ENCODE results near the gene FOXP1. TPM values are rescaled to one million over a fixed set of nuclear protein-coding genes. Genes with fewer than 3 reads are reported as not detected.
A peak's percentile ranks its signal among the peaks of the same experiment; 100 is the strongest.

FOXP1 gene
- polyA plus RNA-seq, 4 donors = 4.9 to 66.5 (median 15.3) TPM

DNA sequence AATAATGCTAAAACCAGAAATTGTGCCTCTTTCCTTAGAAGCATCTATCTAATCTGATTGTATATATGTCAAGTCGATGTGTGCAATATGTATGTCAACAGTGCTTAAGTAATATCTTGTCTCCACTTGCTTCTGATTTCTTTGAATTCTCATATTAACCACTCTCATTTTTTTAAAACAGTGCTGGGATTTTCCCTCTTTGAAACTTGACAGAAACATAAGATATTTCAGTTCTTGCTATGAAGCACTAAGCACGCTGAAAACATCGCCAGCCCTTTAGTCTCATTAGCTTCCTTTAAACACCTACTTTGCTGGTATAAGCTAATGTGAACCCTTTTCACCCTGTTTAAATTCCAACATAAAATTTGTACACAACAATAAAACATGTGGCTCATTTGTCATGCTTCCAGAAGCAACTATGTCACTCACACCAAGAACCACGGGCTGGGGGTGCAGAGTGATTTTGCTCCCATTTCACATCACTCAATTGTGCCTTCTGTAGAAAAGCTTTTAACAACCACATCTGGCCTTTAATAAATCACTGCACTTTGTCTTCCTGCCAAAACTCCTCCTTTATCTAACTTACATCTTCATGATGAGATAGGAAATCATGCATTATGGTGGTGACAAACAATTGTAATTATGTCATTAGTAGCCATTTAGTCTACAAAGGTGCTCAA, 185.2 kb downstream of the FOXP1 start:
- H3K27ac ChIP-seq (ENCODE audit: low read depth in 1 of 3, low read length in 2 of 3) = no peak overlapping the region
- H3K27me3 ChIP-seq (ENCODE audit: control insufficient read depth in 3 of 3, insufficient read depth in 3 of 3, low read length in 3 of 3) = no peaks in the 10 kb centered on the region
- FAIRE-seq = no peak
- H3K4me1 ChIP-seq (ENCODE audit: control insufficient read depth in 3 of 3, insufficient read depth in 2 of 3, low read depth in 1 of 3, low read length in 2 of 3) = peaks cover 2 to 35% (median 12%) of the 10 kb centered on the region in 3 donors
- no peak for DNase-seq
- 29 to 42% (median 31%) methylated on average over 4 of the region's 4 CpGs for WGBS, 3 donors
- H3K9me3 ChIP-seq (ENCODE audit: control insufficient read depth in 2 of 2, insufficient read depth in 1 of 2, low read depth in 1 of 2, low read length in 1 of 2) = no peaks in the 10 kb centered on the region
- H3K36me3 ChIP-seq (ENCODE audit: control insufficient read depth in 3 of 3, insufficient read depth in 2 of 3, low read depth in 1 of 3, low read length in 3 of 3) = peaks cover 0 to under 1% (median 0%) of the 10 kb centered on the region in 3 donors
- H3K4me3 ChIP-seq (ENCODE audit: low read depth in 1 of 3, low read length in 3 of 3) = no peak overlapping the region

DNA sequence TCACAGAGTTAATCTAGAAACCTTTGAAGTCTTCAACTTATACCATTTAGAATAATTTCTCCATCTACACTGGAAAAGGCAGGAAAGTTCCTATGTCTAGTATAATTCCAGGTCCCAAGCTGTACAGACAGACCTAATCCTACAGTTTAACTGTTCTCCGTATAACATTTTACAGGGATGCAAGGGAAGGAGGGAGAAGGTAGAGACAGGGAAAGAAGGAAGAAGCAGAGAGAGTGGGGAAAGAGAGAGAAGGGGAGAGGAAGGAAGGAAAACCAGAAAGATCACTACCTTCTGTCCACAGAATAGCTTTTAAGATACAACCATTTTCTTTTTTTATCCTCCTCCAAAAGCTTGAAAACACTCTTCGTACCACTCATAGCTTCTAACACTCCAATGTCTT, 185.8 kb downstream of the FOXP1 start:
- Histone ChIP-seq H3K9me3 (ENCODE audit: control insufficient read depth in 2 of 2, insufficient read depth in 1 of 2, low read depth in 1 of 2, low read length in 1 of 2) (no peaks in the 10 kb centered on the region), H3K4me3 (ENCODE audit: low read depth in 1 of 3, low read length in 3 of 3) (no peak overlapping the region), H3K4me1 (ENCODE audit: control insufficient read depth in 3 of 3, insufficient read depth in 2 of 3, low read depth in 1 of 3, low read length in 2 of 3) (peaks cover 2 to 35% (median 10%) of the 10 kb centered on the region in 3 donors), H3K27ac (ENCODE audit: low read depth in 1 of 3, low read length in 2 of 3) (no peak overlapping the region), H3K27me3 (ENCODE audit: control insufficient read depth in 3 of 3, insufficient read depth in 3 of 3, low read length in 3 of 3) (no peaks in the 10 kb centered on the region), H3K36me3 (ENCODE audit: control insufficient read depth in 3 of 3, insufficient read depth in 2 of 3, low read depth in 1 of 3, low read length in 3 of 3) (no peaks in the 10 kb centered on the region)
- DNase-seq (no peak), FAIRE-seq (no peak)
- 85 to 89% (median 87%) methylated on average over 2 of the region's 2 CpGs for WGBS, 3 donors

DNA sequence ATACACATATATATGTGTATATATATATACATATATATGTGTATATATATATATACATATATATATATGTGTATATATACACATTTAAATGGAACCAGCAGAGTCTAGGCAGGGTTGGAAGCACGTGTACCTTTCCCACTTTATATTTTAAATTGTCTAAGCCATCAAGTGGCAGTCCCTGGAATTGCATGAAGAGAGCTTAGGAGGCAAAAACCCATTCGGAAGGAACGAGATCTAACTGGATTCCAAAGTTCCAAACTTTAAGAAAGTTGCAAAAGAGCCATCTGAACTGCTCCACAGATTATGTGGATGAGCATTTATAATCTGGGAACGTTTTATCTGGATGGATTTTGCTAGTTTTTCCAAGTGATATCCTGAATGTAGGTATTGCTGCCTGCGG, 186.5 kb downstream of the FOXP1 start:
- Histone ChIP-seq H3K4me3 (ENCODE audit: low read depth in 1 of 3, low read length in 3 of 3) (no peak overlapping the region), H3K36me3 (ENCODE audit: control insufficient read depth in 3 of 3, insufficient read depth in 2 of 3, low read depth in 1 of 3, low read length in 3 of 3) (no peaks in the 10 kb centered on the region), H3K27ac (ENCODE audit: low read depth in 1 of 3, low read length in 2 of 3) (no peak overlapping the region), H3K27me3 (ENCODE audit: control insufficient read depth in 3 of 3, insufficient read depth in 3 of 3, low read length in 3 of 3) (no peaks in the 10 kb centered on the region), H3K9me3 (ENCODE audit: control insufficient read depth in 2 of 2, insufficient read depth in 1 of 2, low read depth in 1 of 2, low read length in 1 of 2) (no peaks in the 10 kb centered on the region), H3K4me1 (ENCODE audit: control insufficient read depth in 3 of 3, insufficient read depth in 2 of 3, low read depth in 1 of 3, low read length in 2 of 3) (peaks cover 2 to 32% (median 10%) of the 10 kb centered on the region in 3 donors)
- no peak for FAIRE-seq
- DNase-seq = peak; percentile 54 to 60
- WGBS, 3 donors = 26 to 38% (median 26%) methylated on average over 5 of the region's 5 CpGs

DNA sequence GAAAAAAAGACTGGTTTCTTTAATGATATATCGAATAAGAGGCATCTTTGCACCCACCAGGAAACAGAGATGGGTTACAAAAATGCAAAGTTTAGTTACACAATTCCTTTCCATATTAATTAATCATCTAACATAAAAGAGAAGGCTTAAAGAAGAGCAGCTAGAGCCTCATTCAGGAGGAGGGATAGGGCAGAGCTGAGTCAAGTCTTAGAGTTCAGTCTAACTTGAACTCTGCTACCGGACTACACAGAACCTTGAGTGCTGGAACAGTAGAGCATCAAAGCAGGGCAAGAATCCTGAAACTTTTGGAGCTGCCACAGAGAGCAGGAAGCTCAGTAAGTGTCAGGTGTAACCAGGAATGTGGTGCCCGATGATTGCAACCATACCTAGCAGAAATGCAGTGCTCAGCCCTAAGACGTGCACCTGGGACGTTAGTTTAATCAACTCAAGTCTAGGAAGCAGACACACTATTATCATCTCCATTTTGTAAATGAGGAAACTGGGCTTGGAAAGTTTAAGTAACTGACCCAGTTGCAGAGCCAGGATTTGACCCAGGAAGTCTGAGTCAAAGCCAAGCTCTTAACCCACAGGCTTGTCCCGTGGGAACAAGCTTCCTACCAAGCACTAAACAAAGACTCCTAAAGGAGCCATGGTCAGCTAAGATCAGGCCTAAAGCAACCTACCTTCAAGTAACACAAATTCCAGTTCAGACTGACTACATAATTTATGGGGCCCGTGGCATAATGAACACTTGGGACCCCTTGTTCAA, 187.4 kb downstream of the FOXP1 start:
- Histone ChIP-seq H3K4me3 (ENCODE audit: low read depth in 1 of 3, low read length in 3 of 3) (no peak overlapping the region), H3K36me3 (ENCODE audit: control insufficient read depth in 3 of 3, insufficient read depth in 2 of 3, low read depth in 1 of 3, low read length in 3 of 3) (no peaks in the 10 kb centered on the region), H3K27me3 (ENCODE audit: control insufficient read depth in 3 of 3, insufficient read depth in 3 of 3, low read length in 3 of 3) (no peaks in the 10 kb centered on the region), H3K9me3 (ENCODE audit: control insufficient read depth in 2 of 2, insufficient read depth in 1 of 2, low read depth in 1 of 2, low read length in 1 of 2) (no peaks in the 10 kb centered on the region), H3K4me1 (ENCODE audit: control insufficient read depth in 3 of 3, insufficient read depth in 2 of 3, low read depth in 1 of 3, low read length in 2 of 3) (peaks cover 2 to 23% (median 10%) of the 10 kb centered on the region in 3 donors), H3K27ac (ENCODE audit: low read depth in 1 of 3, low read length in 2 of 3) (no peak overlapping the region)
- peak in 1 of 2 donors; percentile 31 for DNase-seq
- FAIRE-seq = no peak
- WGBS, 3 donors = 71 to 81% (median 75%) methylated on average over 7 of the region's 7 CpGs

GRCh38 chr3:71395470-71395869, 188.1 kb downstream of the FOXP1 start:
- WGBS, 3 donors = 53 to 76% (median 74%) methylated on average over 3 of the region's 3 CpGs
- H3K27ac ChIP-seq (ENCODE audit: low read depth in 1 of 3, low read length in 2 of 3) = no peak overlapping the region
- DNase-seq = no peak
- FAIRE-seq = no peak
- no peaks in the 10 kb centered on the region for H3K27me3 ChIP-seq (ENCODE audit: control insufficient read depth in 3 of 3, insufficient read depth in 3 of 3, low read length in 3 of 3)
- no peaks in the 10 kb centered on the region for H3K9me3 ChIP-seq (ENCODE audit: control insufficient read depth in 2 of 2, insufficient read depth in 1 of 2, low read depth in 1 of 2, low read length in 1 of 2)
- H3K4me1 ChIP-seq (ENCODE audit: control insufficient read depth in 3 of 3, insufficient read depth in 2 of 3, low read depth in 1 of 3, low read length in 2 of 3) = peaks cover 2 to 18% (median 14%) of the 10 kb centered on the region in 3 donors
- H3K36me3 ChIP-seq (ENCODE audit: control insufficient read depth in 3 of 3, insufficient read depth in 2 of 3, low read depth in 1 of 3, low read length in 3 of 3) = no peaks in the 10 kb centered on the region
- no peak overlapping the region for H3K4me3 ChIP-seq (ENCODE audit: low read depth in 1 of 3, low read length in 3 of 3)

DNA sequence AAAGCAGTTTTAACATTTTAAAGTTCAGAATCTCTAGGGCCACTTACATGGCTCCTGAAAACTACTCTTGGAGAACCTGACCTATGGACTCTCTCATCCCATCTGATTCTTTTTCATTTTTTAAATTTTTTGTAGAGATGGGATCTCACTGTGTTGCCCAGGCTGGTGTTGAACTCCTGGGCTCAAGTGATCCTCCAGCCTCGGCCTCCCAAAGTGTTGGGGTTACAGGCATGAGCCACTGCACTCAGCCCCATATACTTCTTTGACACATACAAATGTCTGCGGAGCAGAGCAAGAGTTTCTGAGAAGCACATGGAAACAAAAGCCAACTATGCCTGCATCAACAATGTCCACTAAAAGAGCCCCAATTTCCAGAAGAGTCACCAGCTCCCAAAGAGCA, 189.8 kb downstream of the FOXP1 start:
- no peak overlapping the region for H3K4me3 ChIP-seq (ENCODE audit: low read depth in 1 of 3, low read length in 3 of 3)
- H3K36me3 ChIP-seq (ENCODE audit: control insufficient read depth in 3 of 3, insufficient read depth in 2 of 3, low read depth in 1 of 3, low read length in 3 of 3) = no peaks in the 10 kb centered on the region
- no peaks in the 10 kb centered on the region for H3K27me3 ChIP-seq (ENCODE audit: control insufficient read depth in 3 of 3, insufficient read depth in 3 of 3, low read length in 3 of 3)
- peaks cover 2 to 18% (median 17%) of the 10 kb centered on the region in 3 donors for H3K4me1 ChIP-seq (ENCODE audit: control insufficient read depth in 3 of 3, insufficient read depth in 2 of 3, low read depth in 1 of 3, low read length in 2 of 3)
- H3K9me3 ChIP-seq (ENCODE audit: control insufficient read depth in 2 of 2, insufficient read depth in 1 of 2, low read depth in 1 of 2, low read length in 1 of 2) = no peaks in the 10 kb centered on the region
- DNase-seq (no peak), FAIRE-seq (no peak)
- no peak overlapping the region for H3K27ac ChIP-seq (ENCODE audit: low read depth in 1 of 3, low read length in 2 of 3)
- WGBS, 3 donors = 92 to 100% (median 97%) methylated on average over 2 of the region's 2 CpGs

DNA sequence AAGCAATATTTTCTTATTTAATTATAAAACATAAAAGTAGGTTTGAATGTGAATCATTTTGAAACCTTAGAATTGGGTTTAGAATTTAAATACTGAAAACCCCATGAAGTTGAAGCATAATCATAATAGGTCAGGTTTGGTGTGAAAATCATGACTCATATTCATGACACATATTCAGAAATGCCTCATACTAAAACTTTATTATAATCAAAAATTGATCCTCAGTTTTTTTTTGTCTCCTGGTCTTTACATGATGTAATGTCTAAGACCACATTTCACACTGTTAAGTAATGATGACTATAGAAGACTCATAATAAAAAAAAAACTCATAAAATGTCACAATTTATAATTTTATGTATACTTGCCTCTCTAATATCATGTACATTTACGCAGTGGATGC, 190.4 kb downstream of the FOXP1 start:
- Histone ChIP-seq H3K9me3 (ENCODE audit: control insufficient read depth in 2 of 2, insufficient read depth in 1 of 2, low read depth in 1 of 2, low read length in 1 of 2) (no peaks in the 10 kb centered on the region), H3K4me3 (ENCODE audit: low read depth in 1 of 3, low read length in 3 of 3) (no peak overlapping the region), H3K27ac (ENCODE audit: low read depth in 1 of 3, low read length in 2 of 3) (no peak overlapping the region), H3K4me1 (ENCODE audit: control insufficient read depth in 3 of 3, insufficient read depth in 2 of 3, low read depth in 1 of 3, low read length in 2 of 3) (peaks cover 2 to 14% (median 13%) of the 10 kb centered on the region in 3 donors), H3K27me3 (ENCODE audit: control insufficient read depth in 3 of 3, insufficient read depth in 3 of 3, low read length in 3 of 3) (no peaks in the 10 kb centered on the region), H3K36me3 (ENCODE audit: control insufficient read depth in 3 of 3, insufficient read depth in 2 of 3, low read depth in 1 of 3, low read length in 3 of 3) (no peaks in the 10 kb centered on the region)
- no peak for DNase-seq
- FAIRE-seq = no peak
- 91 to 96% (median 91%) methylated on average over 1 of the region's 1 CpG for WGBS, 3 donors

DNA sequence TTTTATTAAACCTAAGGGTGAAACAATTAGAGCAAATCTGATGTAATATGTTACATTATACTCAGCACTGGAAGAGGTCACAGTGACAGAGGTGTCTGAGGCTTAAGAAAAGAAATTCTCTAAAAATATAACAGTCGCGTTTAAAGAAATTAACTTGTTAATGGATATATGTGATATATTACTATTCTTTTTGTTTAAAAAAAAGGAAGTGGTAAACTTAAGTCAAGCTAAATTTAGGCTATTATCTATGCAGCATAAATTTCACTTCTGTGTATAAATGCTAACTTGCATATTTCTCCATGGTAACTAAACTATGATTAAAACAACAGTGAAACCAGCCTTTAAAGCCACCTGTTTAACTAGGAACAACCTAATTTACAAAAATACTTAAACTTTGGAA, 191.3 kb downstream of the FOXP1 start:
- Histone ChIP-seq H3K36me3 (ENCODE audit: control insufficient read depth in 3 of 3, insufficient read depth in 2 of 3, low read depth in 1 of 3, low read length in 3 of 3) (no peaks in the 10 kb centered on the region), H3K9me3 (ENCODE audit: control insufficient read depth in 2 of 2, insufficient read depth in 1 of 2, low read depth in 1 of 2, low read length in 1 of 2) (no peaks in the 10 kb centered on the region), H3K4me1 (ENCODE audit: control insufficient read depth in 3 of 3, insufficient read depth in 2 of 3, low read depth in 1 of 3, low read length in 2 of 3) (peaks cover 2 to 10% (median 9%) of the 10 kb centered on the region in 3 donors), H3K4me3 (ENCODE audit: low read depth in 1 of 3, low read length in 3 of 3) (no peak overlapping the region), H3K27ac (ENCODE audit: low read depth in 1 of 3, low read length in 2 of 3) (no peak overlapping the region), H3K27me3 (ENCODE audit: control insufficient read depth in 3 of 3, insufficient read depth in 3 of 3, low read length in 3 of 3) (no peaks in the 10 kb centered on the region)
- FAIRE-seq = no peak
- WGBS, 3 donors = 73 to 88% (median 82%) methylated on average over 2 of the region's 2 CpGs
- no peak for DNase-seq

Data from small intestine (tissue), 7 donors.